ENCODE results near the gene CD226.

Gene CD226

DNA sequence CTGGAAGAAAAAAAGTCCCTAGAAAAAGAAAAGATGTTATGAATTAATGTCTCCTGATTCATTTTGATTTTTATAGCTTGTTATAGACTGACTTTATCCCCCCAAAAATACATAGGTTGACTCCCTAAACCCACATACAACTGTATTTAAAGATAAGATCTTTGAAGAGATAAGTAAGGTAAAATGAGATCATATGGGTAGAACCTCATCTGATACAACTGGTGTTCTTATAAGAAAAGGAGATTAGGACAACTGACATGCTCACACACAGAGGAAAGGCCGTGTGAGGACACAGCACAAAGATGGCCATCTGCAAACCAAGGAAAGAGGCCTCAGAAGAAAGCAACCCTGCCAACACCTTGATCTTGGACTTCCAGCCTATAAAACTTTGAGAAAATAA lies 117.5 kb downstream of the CD226 start:
- no peak for TF ChIP-seq CTCF (IDR thresholded peaks at IDR 0.05; ENCODE audit: insufficient read depth, low read depth, low read length, missing control alignments)
- DNase-seq (ENCODE audit: low read depth) = no peak
- H3K4me3 ChIP-seq (ENCODE audit: low read depth, low read length) = no peak overlapping the region

DNA sequence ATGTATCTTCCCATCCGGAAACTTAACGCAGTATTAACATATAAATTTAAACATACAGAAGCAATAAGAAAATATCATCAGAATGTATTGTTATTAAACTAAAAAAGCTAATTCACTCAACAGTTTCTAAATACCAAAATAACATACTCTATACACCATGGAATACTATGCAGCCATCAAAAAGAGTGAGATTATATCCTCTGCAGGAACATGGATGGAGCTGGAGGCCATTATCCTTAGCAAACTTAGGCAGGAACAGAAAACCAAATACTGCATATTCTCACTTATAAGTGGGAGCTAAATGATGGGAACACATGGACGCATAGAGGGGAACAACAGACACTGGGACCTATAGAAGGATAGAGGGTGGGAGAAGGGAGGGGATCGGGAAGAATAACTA lies 127.1 kb downstream of the CD226 start:
- TF ChIP-seq CTCF (IDR thresholded peaks at IDR 0.05; ENCODE audit: insufficient read depth, low read depth, low read length, missing control alignments) = no peak
- DNase-seq (ENCODE audit: low read depth) = no peak
- H3K4me3 ChIP-seq (ENCODE audit: low read depth, low read length) = no peak overlapping the region

GRCh38 chr18:69819460-69819859 lies 128.2 kb downstream of the CD226 start:
- no peak for TF ChIP-seq CTCF (IDR thresholded peaks at IDR 0.05; ENCODE audit: insufficient read depth, low read depth, low read length, missing control alignments)
- no peak overlapping the region for H3K4me3 ChIP-seq (ENCODE audit: low read depth, low read length)
- DNase-seq (ENCODE audit: low read depth) = no peak

DNA sequence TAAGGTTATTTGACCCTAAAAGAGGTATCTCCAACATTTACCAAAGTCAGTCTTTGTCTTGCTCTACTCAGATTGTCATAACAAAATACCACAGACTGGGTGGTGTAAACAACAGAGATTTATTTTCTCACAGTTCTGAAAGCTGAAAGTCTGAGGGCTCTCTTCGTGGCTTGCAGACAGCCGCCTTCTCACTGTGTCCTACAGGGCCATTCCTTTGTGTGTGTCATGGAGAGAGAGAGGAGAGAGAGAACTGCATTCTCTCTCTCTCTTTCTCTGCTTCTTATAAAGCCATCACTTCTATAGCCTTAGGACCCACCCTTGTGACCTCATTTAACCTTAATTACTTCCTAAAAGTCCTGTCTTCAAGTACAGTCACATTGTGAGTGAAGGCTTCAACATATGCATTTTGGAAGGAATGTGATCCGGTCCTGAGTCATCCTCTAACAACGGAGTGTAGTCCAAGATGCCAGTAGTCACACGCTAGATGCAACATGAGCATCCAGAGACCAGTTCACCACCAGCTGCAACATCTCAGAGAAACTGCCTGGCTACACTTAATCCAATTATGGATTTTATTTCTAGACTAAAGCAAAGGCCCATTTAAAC lies 130.2 kb downstream of the CD226 start:
- DNase-seq (ENCODE audit: low read depth) = peak; percentile 12
- H3K4me3 ChIP-seq (ENCODE audit: low read depth, low read length) = no peak overlapping the region
- no peak for TF ChIP-seq CTCF (IDR thresholded peaks at IDR 0.05; ENCODE audit: insufficient read depth, low read depth, low read length, missing control alignments)

DNA sequence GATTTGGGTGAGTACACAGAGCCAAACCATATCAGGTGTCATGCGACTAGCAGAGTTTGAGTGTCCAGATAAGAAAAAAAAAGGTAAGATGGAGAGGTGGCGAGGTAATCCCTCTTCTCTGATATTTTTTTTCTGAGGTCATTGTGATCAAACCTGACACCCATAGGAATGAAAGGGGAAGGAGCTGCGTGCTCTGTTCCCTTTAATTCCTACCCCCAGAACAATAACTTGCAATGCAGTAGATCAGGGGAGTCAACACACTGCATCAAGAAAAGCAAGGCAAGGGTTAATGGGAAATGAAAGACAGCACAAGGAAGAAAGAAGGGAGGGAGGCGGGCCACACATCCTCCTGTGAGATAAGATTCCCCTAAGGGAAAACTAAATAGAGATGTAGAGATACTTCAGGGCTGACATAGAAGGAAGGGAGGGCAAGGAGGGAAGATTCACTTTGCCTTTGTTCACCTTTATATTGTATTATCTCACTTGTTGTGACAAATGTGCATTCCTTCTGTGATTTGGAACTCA lies 132.8 kb downstream of the CD226 start:
- no peak for DNase-seq (ENCODE audit: low read depth)
- no peak overlapping the region for H3K4me3 ChIP-seq (ENCODE audit: low read depth, low read length)
- TF ChIP-seq CTCF (IDR thresholded peaks at IDR 0.05; ENCODE audit: insufficient read depth, low read depth, low read length, missing control alignments) = no peak

GRCh38 chr18:69813559-69813958 lies 134.1 kb downstream of the CD226 start:
- TF ChIP-seq CTCF (IDR thresholded peaks at IDR 0.05; ENCODE audit: insufficient read depth, low read depth, low read length, missing control alignments) = no peak
- H3K4me3 ChIP-seq (ENCODE audit: low read depth, low read length) = no peak overlapping the region
- DNase-seq (ENCODE audit: low read depth) = no peak

- TF ChIP-seq CTCF (IDR thresholded peaks at IDR 0.05; ENCODE audit: insufficient read depth, low read depth, low read length, missing control alignments) = no peak
- DNase-seq (ENCODE audit: low read depth) = no peak
- no peak overlapping the region for H3K4me3 ChIP-seq (ENCODE audit: low read depth, low read length)
These were observed 139.3 kb downstream of the CD226 start for GRCh38 chr18:69808399-69808798.
